ENCODE data around the gene ZNF385B. TPM values are rescaled to one million over a fixed set of nuclear protein-coding genes. Genes with fewer than 3 reads are reported as not detected.

ZNF385B gene
- total RNA-seq, 2 experiments from 2014 or later = not detected

DNA sequence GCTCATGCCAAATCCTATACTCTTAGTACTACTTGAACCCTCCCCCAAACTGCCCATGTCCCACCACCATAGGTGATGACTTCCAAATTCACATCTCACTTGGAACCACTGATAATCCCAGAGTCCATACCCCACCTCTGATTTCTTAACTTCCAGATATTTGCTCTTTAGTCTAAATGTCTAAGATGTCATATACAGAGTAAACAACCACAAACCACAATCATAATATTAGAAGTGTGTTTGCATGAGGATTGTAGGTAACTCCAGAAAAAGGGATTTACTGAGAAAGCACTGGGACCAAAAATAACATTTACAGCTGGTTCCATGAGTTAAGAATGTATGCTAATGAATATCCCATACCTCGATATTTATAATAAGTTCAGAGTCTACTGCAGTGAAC lies 146.2 kb downstream of the ZNF385B start:
- DNase-seq (no peak), ATAC-seq (no peak)
- ChIA-PET POLR2A (no interaction called here), CTCF (no interaction called here)
- no peaks in the 10 kb centered on the region for H3K36me3 Mint-ChIP-seq (ENCODE audit: low read depth)
- no peak overlapping the region for H3K4me3 Mint-ChIP-seq
- no peaks in the 10 kb centered on the region for H3K27me3 Mint-ChIP-seq (ENCODE audit: low read depth)
- no peaks in the 10 kb centered on the region for H3K9me3 Mint-ChIP-seq (ENCODE audit: insufficient read depth)
- H3K4me1 Mint-ChIP-seq (ENCODE audit: low read depth) = no peaks in the 10 kb centered on the region
- H3K27ac Mint-ChIP-seq = no peak overlapping the region

DNA sequence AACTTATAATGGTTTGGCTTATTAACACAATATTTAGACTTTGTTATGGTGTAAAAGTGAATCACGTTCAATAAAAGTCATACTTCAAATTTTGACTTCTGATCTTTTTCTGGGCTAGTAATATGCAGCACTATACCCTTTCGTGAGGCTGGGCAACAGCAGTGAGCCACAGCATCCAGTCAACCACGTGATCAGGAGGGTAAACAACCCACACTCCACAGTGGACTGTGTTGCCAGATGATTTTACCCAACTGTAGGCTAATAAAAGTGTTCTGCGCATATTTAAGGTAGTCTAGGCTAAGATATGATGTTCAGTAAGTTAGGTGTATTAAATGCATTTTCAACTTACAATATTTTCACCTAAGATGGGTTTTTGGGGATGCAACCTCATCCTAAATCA lies 148.6 kb downstream of the ZNF385B start:
- ATAC-seq = no peak
- DNase-seq = no peak
- H3K27ac Mint-ChIP-seq = no peak overlapping the region
- ChIA-PET POLR2A (no interaction called here), CTCF (no interaction called here)
- H3K4me3 Mint-ChIP-seq = no peak overlapping the region
- H3K27me3 Mint-ChIP-seq (ENCODE audit: low read depth) = no peaks in the 10 kb centered on the region
- no peaks in the 10 kb centered on the region for H3K4me1 Mint-ChIP-seq (ENCODE audit: low read depth)
- no peaks in the 10 kb centered on the region for H3K36me3 Mint-ChIP-seq (ENCODE audit: low read depth)
- H3K9me3 Mint-ChIP-seq (ENCODE audit: insufficient read depth) = no peaks in the 10 kb centered on the region

- no peaks in the 10 kb centered on the region for H3K36me3 Mint-ChIP-seq (ENCODE audit: low read depth)
- H3K4me1 Mint-ChIP-seq (ENCODE audit: low read depth) = no peaks in the 10 kb centered on the region
- ATAC-seq (no peak), DNase-seq (no peak)
- no peak overlapping the region for H3K27ac Mint-ChIP-seq
- H3K27me3 Mint-ChIP-seq (ENCODE audit: low read depth) = no peaks in the 10 kb centered on the region
- ChIA-PET CTCF (no interaction called here), POLR2A (no interaction called here)
- no peak overlapping the region for H3K4me3 Mint-ChIP-seq
- H3K9me3 Mint-ChIP-seq (ENCODE audit: insufficient read depth) = no peaks in the 10 kb centered on the region
Measured at GRCh38 chr2:179711375-179711774, 150.0 kb downstream of the ZNF385B start.

DNA sequence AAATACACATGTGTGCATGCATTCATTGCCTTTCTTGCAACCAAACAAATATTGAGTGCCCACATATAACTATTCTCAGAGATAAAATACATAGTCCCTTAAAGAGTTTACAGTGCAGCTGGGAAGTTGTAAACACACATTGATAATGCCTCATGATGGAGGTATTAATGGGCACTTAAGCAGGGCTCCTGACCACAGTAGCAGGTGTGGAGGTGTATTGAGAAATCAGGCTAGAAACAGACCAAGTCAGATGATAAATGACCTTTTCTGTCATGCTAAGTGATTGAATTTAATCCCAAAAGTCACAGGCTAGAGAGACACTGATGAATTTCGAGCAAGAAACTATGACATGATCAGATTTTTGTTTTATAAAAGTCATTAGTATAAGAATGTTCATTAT lies 157.7 kb downstream of the ZNF385B start:
- Mint-ChIP-seq H3K27me3 (ENCODE audit: low read depth) (no peaks in the 10 kb centered on the region), H3K36me3 (ENCODE audit: low read depth) (no peaks in the 10 kb centered on the region), H3K9me3 (ENCODE audit: insufficient read depth) (no peaks in the 10 kb centered on the region), H3K27ac (no peak overlapping the region), H3K4me3 (no peak overlapping the region), H3K4me1 (ENCODE audit: low read depth) (no peaks in the 10 kb centered on the region)
- ChIA-PET CTCF (no interaction called here), POLR2A (no interaction called here)
- ATAC-seq (no peak), DNase-seq (no peak)

GRCh38 chr2:179702912-179703311 lies 158.5 kb downstream of the ZNF385B start:
- Mint-ChIP-seq H3K36me3 (ENCODE audit: low read depth) (no peaks in the 10 kb centered on the region), H3K4me3 (no peak overlapping the region), H3K4me1 (ENCODE audit: low read depth) (no peaks in the 10 kb centered on the region), H3K9me3 (ENCODE audit: insufficient read depth) (no peaks in the 10 kb centered on the region), H3K27ac (no peak overlapping the region), H3K27me3 (ENCODE audit: low read depth) (no peaks in the 10 kb centered on the region)
- DNase-seq (no peak), ATAC-seq (no peak)
- ChIA-PET CTCF (no interaction called here), POLR2A (no interaction called here)

DNA sequence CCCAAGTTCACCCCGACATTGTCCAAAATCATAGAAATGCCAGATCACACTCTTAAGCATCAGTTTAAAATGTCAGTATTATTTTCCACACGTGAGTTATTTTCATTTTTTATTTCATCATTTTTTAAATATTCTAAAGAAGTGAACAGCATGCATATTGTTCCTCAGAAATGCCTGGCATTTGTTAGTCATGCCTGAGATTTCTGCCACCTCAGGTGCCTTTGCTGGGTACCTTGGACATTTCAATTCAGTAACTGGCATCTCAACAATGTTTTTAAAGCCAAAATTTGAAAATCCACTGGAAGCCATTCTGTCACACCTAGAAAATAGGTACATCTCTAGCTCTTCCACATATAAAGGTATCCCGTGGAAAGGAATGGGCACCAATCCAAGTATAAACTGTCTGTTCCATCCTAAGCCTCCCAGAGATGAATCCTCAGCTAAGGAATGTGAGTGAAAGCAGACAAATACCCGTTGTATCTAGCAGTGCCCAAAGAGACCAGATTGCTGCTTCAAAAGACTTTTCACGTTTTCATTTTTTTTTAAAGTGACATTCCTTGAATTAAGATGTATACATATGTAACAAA lies 159.8 kb downstream of the ZNF385B start:
- no peaks in the 10 kb centered on the region for H3K27me3 Mint-ChIP-seq (ENCODE audit: low read depth)
- CTCF ChIA-PET = no interaction called here
- DNase-seq = no peak
- H3K9me3 Mint-ChIP-seq (ENCODE audit: insufficient read depth) = no peaks in the 10 kb centered on the region
- H3K4me1 Mint-ChIP-seq (ENCODE audit: low read depth) = no peaks in the 10 kb centered on the region
- no peaks in the 10 kb centered on the region for H3K36me3 Mint-ChIP-seq (ENCODE audit: low read depth)
- H3K27ac Mint-ChIP-seq = no peak overlapping the region
- no peak for ATAC-seq
- no peak overlapping the region for H3K4me3 Mint-ChIP-seq
- POLR2A ChIA-PET = no interaction called here

DNA sequence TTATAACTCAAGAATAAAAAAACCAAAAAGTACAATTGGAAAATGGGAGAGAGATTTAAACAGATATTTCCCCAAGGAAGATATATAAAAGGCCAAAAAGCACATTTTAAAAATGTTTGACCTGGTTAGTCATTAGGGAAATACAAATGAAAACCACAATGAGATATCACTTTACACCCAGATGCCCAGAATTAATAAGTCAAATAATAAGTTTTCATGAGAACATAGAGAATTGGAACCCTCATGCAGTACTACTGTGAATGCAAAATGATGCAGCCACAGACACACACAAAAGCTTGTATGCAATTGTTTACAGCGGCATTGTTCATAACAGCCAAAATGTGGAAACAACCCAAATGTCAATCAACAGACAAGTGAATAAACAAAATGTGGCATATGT lies 165.9 kb downstream of the ZNF385B start:
- Mint-ChIP-seq H3K9me3 (ENCODE audit: insufficient read depth) (no peaks in the 10 kb centered on the region), H3K36me3 (ENCODE audit: low read depth) (no peaks in the 10 kb centered on the region), H3K4me3 (no peak overlapping the region), H3K4me1 (ENCODE audit: low read depth) (no peaks in the 10 kb centered on the region), H3K27me3 (ENCODE audit: low read depth) (no peaks in the 10 kb centered on the region), H3K27ac (no peak overlapping the region)
- DNase-seq (no peak), ATAC-seq (no peak)
- POLR2A ChIA-PET = no interaction called here
- CTCF ChIA-PET = no interaction called here

GRCh38 chr2:179694963-179695362 lies 166.4 kb downstream of the ZNF385B start:
- Mint-ChIP-seq H3K9me3 (ENCODE audit: insufficient read depth) (no peaks in the 10 kb centered on the region), H3K27me3 (ENCODE audit: low read depth) (no peaks in the 10 kb centered on the region), H3K36me3 (ENCODE audit: low read depth) (no peaks in the 10 kb centered on the region), H3K4me1 (ENCODE audit: low read depth) (no peaks in the 10 kb centered on the region), H3K4me3 (no peak overlapping the region), H3K27ac (no peak overlapping the region)
- CTCF ChIA-PET = no interaction called here
- no peak for ATAC-seq
- POLR2A ChIA-PET = no interaction called here
- DNase-seq = no peak

- Mint-ChIP-seq H3K4me3 (no peak overlapping the region), H3K9me3 (ENCODE audit: insufficient read depth) (no peaks in the 10 kb centered on the region), H3K36me3 (ENCODE audit: low read depth) (no peaks in the 10 kb centered on the region), H3K4me1 (ENCODE audit: low read depth) (no peaks in the 10 kb centered on the region), H3K27ac (no peak overlapping the region), H3K27me3 (ENCODE audit: low read depth) (no peaks in the 10 kb centered on the region)
- no peak for ATAC-seq
- CTCF ChIA-PET = no interaction called here
- no peak for DNase-seq
- POLR2A ChIA-PET = no interaction called here
Measured at GRCh38 chr2:179692610-179693009, 168.8 kb downstream of the ZNF385B start.

DNA sequence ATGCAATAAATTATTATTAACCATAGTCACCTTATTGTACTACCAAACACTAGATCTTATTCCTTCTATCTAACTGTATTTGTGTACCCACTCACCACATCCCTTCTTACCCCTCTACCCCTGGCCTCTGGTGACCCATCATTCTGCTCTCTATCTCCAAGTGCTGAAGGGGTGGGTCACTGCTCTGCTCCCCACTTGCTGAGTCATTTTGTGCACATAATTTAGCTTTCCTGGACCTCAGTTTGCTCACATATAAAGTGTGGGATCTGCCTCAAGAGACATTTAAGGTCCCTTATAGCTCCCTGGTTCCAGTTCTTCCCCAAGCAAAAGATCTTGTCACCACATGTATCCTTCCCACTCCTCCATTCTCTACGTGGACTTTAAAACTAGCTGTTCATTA lies 169.4 kb downstream of the ZNF385B start:
- no peak overlapping the region for H3K27ac Mint-ChIP-seq
- ATAC-seq (no peak), DNase-seq (no peak)
- H3K36me3 Mint-ChIP-seq (ENCODE audit: low read depth) = no peaks in the 10 kb centered on the region
- POLR2A ChIA-PET = no interaction called here
- no peak overlapping the region for H3K4me3 Mint-ChIP-seq
- no peaks in the 10 kb centered on the region for H3K4me1 Mint-ChIP-seq (ENCODE audit: low read depth)
- CTCF ChIA-PET = no interaction called here
- no peaks in the 10 kb centered on the region for H3K27me3 Mint-ChIP-seq (ENCODE audit: low read depth)
- H3K9me3 Mint-ChIP-seq (ENCODE audit: insufficient read depth) = no peaks in the 10 kb centered on the region

DNA sequence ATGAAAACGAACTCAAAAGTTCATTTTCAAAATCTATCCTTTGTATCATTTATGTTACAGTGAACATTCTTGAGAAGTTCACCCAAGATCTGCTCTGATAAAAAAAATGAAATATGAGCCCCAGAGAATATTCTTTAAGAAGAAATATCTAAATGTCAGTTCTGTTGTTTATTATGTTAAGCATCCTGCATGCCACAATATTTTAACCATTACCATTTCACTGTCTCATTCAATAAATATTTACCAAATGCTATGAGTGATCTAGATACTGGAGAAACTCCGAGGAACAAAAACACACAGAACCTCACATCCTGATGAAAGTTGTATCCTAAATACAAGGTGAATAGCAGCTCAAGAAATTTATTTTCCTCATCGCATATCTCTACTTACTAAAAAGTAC lies 170.2 kb downstream of the ZNF385B start:
- no peaks in the 10 kb centered on the region for H3K9me3 Mint-ChIP-seq (ENCODE audit: insufficient read depth)
- H3K4me3 Mint-ChIP-seq = no peak overlapping the region
- POLR2A ChIA-PET = no interaction called here
- no peaks in the 10 kb centered on the region for H3K4me1 Mint-ChIP-seq (ENCODE audit: low read depth)
- no peaks in the 10 kb centered on the region for H3K27me3 Mint-ChIP-seq (ENCODE audit: low read depth)
- ATAC-seq = no peak
- CTCF ChIA-PET = no interaction called here
- no peak overlapping the region for H3K27ac Mint-ChIP-seq
- no peaks in the 10 kb centered on the region for H3K36me3 Mint-ChIP-seq (ENCODE audit: low read depth)
- no peak for DNase-seq

DNA sequence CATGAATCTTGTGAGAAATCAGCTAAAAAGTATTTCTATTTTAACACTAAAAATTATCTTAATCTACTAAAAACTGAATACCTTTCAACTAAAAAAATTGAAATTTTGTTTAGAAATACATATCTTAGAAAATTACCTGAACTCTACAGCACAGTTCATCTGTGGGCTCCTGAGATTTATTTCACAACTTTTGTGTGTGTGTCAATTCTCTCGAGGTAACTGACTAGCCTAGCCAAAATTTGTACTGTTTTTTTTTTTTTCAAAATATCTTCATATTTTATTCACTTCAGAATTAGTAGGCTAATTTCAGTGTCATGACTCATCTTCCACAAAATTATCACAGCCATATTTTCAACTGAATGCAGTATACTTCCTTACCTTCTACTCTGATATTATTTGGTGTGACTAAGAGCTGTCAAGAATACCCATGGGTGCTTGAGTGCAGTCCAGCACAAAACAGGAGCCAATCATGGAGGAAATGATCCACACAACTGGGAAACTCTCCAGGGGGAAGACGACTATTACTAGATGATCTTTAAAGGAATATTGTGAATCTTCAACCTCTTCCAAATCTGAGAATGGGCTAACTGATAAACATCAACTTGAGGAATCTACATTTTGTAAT lies 174.6 kb downstream of the ZNF385B start:
- H3K27ac Mint-ChIP-seq = no peak overlapping the region
- H3K9me3 Mint-ChIP-seq (ENCODE audit: insufficient read depth) = no peaks in the 10 kb centered on the region
- ATAC-seq = no peak
- ChIA-PET CTCF (no interaction called here), POLR2A (no interaction called here)
- no peak overlapping the region for H3K4me3 Mint-ChIP-seq
- no peaks in the 10 kb centered on the region for H3K36me3 Mint-ChIP-seq (ENCODE audit: low read depth)
- H3K27me3 Mint-ChIP-seq (ENCODE audit: low read depth) = no peaks in the 10 kb centered on the region
- DNase-seq = no peak
- H3K4me1 Mint-ChIP-seq (ENCODE audit: low read depth) = no peaks in the 10 kb centered on the region

- Mint-ChIP-seq H3K9me3 (ENCODE audit: insufficient read depth) (no peaks in the 10 kb centered on the region), H3K4me3 (no peak overlapping the region), H3K4me1 (ENCODE audit: low read depth) (no peaks in the 10 kb centered on the region), H3K27me3 (ENCODE audit: low read depth) (no peaks in the 10 kb centered on the region), H3K27ac (no peak overlapping the region), H3K36me3 (ENCODE audit: low read depth) (no peaks in the 10 kb centered on the region)
- CTCF ChIA-PET = no interaction called here
- POLR2A ChIA-PET = no interaction called here
- DNase-seq (no peak), ATAC-seq (no peak)
Measured at GRCh38 chr2:179686069-179686468, 175.3 kb downstream of the ZNF385B start.
